Stimulated activated CD4-positive, alpha-beta T cell treated with anti-CD3 and anti-CD28 coated beads, Interleukin-15, amount 100 ng/mL, for 24 hours (primary cell): ENCODE measurements around the gene IL12B.
"Not testable (repeated sequence)": the region's sequence is repeated elsewhere in the genome, so short reads cannot be mapped to it uniquely, and the experiment has no call there.

ENCODE experiments used
- DNase-seq: peaks from one replicate; pipeline ENCODE4 v3.0.0-alpha.2; 2020

Gene IL12B

GRCh38 chr5:159332800-159333544, 2.7 kb upstream of the IL12B start:
- no peak for DNase-seq

GRCh38 chr5:159331093-159331973, 1.0 kb upstream of the IL12B start:
- DNase-seq: peak; percentile 84

GRCh38 chr5:159324986-159325385, 5.3 kb downstream of the IL12B start:
- no peak for DNase-seq

GRCh38 chr5:159324102-159324755, 6.1 kb downstream of the IL12B start:
- no peak for DNase-seq

GRCh38 chr5:159322180-159322579, 8.1 kb downstream of the IL12B start:
- no peak for DNase-seq

- DNase-seq: no peak
These were observed 10.5 kb downstream of the IL12B start for GRCh38 chr5:159319832-159320231.

- DNase-seq: no peak
These were observed 10.9 kb downstream of the IL12B start for GRCh38 chr5:159319363-159319762.

GRCh38 chr5:159318448-159318847, 11.8 kb downstream of the IL12B start:
- no peak for DNase-seq

GRCh38 chr5:159317849-159318248, 12.4 kb downstream of the IL12B start:
- DNase-seq: no peak

- DNase-seq: peak; percentile 52
These were observed 13.5 kb downstream of the IL12B start for GRCh38 chr5:159316519-159317383.

- DNase-seq: no peak
These were observed 17.1 kb downstream of the IL12B start for GRCh38 chr5:159313197-159313596.

GRCh38 chr5:159311063-159311462, 19.2 kb downstream of the IL12B start:
- no peak for DNase-seq

GRCh38 chr5:159310511-159310910, 19.8 kb downstream of the IL12B start:
- peak; percentile 61 for DNase-seq

- no peak for DNase-seq
These were observed 20.4 kb downstream of the IL12B start for GRCh38 chr5:159309689-159310433.

GRCh38 chr5:159304961-159305595, 25.2 kb downstream of the IL12B start:
- no peak for DNase-seq

GRCh38 chr5:159303286-159303685, 27.0 kb downstream of the IL12B start:
- no peak for DNase-seq

- not testable (repeated sequence) for DNase-seq
These were observed 28.1 kb downstream of the IL12B start for GRCh38 chr5:159301929-159302860.

- no peak for DNase-seq
These were observed 28.8 kb downstream of the IL12B start for GRCh38 chr5:159301466-159301865.

GRCh38 chr5:159297300-159297699, 33.0 kb downstream of the IL12B start:
- DNase-seq: not testable (repeated sequence)

- no peak for DNase-seq
These were observed 35.4 kb downstream of the IL12B start for GRCh38 chr5:159294921-159295320.
